GM19463 (cell line): ENCODE results near the gene ANO3.
A peak's percentile ranks its signal among the peaks of the same experiment; 100 is the strongest.
"Not testable (repeated sequence)": the region's sequence is repeated elsewhere in the genome, so short reads cannot be mapped to it uniquely, and the experiment has no call there.

Experiments used
- ATAC-seq: cut with Tn5 transposase; IDR thresholded peaks from one replicate; pipeline ENCODE4 v1.9.1; 2021; ENCODE audit warnings: mild to moderate bottlenecking, moderate library complexity; ENCODE audit not compliant: unreplicated experiment

ANO3 gene

DNA sequence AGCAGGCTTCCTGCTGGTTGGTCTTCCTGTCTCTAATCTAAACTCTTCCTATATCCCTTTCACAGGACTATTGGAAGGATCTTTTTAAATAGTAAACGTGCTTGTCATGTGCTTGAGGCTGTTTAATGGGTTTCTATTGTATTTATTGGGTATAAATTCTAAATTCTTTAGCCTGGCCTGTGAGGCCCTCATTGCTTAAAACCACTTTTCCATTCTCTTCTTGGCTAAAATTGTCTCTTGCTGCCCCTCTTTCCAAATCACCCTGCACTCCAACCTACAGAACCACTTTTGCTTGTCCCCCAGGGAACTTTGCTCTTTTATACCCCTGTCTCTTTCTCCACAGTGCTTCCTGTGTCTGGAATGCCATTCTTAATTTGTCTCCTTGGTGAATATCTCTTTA lies 286.5 kb downstream of the ANO3 start:
- no peak for ATAC-seq

DNA sequence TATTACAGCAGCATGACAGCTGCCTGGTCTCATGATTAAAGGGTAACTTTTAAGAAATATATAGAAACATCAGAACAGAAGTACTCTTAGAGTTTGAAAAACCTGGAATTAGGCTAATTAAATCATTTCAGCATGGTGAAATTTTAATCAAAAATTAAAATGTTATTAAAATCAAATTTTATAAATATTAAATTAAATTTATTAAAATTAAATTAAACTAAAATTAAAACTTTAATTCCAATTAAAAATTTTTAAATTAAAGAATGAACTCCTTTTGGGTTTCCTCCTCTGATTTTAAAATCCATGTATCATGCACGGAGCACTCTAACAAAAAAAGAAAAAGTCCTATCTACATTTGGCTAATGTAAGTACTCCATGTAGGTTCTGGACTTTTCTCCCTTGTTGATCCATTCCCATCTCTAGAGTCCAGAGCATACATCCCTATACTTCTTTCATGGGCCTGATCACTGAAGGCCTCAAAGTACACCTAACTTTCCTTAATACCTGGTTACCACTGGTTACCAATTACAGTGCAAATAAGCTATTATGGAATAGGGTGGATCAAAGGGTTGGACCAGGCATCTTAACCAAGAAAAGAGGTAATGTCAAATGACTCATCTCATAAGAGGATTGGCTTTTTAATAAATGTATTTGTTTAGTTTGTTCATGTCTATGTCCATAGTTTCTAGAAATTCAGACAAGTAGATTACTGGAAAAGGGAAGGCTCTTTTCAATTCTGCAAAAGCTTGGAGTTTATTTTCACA lies 288.5 kb downstream of the ANO3 start:
- ATAC-seq, result no peak

DNA sequence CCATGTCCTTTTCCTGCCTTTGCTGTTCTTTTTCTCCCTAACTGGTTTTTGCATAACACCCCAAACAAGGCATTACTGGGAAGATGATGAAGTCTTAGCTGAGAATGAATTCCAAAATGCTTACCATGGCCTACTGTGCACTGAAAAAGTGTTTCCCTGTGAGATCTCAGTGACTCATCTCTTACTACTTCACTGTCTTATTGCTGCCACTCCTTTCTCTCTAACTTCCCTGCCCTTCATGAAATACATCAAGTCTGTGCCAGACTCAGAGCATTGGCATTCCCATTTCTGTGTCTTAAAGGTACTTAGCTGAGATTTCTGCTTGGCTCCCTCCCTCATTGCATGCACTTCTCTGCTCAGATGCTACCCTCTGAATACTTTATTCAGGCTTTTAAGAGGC lies 289.2 kb downstream of the ANO3 start:
- ATAC-seq, result no peak

DNA sequence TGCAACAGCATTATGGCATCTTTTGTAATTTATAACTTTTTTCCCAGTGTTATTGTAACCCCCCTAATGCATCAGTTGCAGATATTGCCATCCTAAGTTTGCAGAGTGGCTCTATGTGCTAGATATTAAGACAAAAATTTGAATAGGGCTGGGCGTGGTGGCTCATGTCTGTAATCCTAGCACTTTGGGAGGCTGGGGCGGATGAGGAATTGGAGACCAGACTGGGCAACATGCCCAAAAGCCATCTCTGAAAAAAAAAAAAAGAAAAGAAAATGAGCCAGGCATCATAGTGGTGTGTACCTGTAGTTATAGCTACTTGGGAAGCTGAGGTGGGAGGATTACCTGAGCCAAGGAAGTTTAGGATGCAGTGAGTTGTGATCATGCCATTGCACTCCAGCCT lies 290.3 kb downstream of the ANO3 start:
- ATAC-seq, result no peak

DNA sequence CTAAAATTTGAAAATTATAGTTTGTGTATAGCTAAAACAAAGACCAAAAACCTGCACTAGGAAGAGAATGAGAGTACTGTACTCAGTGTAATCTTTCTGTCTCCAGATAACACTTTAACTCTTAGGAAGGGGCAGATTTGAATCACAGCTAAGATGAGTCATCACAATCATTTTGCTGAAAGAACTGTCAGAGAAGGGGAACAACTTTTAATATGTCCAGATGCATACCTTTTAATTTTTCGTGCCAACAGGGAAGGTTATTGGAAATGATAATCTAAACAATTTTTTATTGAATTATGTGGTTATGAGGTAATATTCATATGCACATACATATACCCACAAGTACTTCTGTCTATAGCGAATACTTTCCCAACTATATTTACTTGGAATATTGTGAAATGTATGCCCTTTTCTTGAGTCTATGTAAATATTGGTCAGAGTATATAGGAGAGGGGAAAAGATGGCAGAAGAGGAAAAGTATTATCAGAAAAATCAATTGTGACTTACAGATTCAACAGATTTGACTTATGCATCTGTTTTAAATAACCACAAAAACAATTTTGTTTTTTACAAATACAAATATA lies 291.2 kb downstream of the ANO3 start:
- ATAC-seq, result peak; percentile 66

DNA sequence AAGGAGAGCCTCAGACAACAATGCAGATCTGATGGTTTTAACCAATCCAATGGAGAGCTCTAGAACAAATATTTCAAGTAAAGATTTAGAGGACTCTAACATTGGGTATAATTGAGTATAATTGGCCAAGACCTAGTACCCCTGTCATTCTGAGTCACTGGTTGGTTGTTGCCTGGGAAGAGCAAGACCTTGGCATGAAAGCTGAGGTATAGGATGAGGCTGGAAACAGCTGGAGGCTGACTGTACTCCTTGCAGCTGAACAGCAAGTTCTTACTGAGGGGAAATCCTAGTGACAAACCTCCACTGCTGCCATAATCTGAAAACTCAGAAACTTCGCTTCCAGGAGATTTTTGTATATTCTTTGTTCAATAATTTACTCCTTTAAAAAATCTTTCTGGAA lies 294.4 kb downstream of the ANO3 start:
- ATAC-seq, result no peak

DNA sequence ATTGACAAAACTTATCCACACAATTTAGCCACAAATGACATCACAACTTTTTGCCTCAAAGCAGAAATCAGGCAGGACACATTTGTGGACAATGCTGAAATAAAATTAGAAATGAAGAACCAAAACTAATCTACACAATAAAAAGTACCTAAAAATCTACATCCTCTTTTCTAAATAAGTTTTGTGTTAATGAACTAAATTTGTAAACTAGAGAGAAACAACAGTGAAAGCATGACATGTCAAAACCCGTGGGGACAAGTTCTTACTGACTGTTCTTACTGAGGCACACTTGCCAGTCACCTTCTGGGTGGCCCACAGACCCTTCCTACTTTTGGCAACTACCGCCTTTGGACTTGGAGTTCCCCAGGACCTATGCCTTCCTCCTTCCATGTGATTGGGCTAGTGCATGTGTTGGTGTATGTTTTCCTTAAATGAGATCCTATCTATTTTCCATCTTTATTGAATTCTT lies 300.8 kb downstream of the ANO3 start:
- ATAC-seq, result peak; percentile 79

DNA sequence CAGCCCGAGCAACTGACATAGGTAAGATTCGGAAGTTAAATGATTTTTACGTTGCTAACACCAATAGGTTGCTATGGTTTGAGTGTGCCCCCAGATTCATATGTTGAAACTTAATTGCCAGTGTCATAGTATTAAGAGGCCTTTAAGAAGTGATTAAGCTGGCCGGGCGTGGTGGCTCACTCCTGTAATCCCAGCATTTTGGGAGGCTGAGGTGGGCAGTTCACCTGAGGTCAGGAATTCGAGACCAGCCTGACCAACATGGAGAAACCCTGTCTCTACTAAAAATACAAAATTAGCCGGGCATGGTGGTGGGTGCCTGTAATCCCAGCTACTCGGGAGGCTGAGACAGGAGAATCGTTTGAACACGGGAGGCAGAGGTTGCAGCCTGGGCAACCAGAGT lies 311.4 kb downstream of the ANO3 start:
- not testable (repeated sequence) for ATAC-seq

DNA sequence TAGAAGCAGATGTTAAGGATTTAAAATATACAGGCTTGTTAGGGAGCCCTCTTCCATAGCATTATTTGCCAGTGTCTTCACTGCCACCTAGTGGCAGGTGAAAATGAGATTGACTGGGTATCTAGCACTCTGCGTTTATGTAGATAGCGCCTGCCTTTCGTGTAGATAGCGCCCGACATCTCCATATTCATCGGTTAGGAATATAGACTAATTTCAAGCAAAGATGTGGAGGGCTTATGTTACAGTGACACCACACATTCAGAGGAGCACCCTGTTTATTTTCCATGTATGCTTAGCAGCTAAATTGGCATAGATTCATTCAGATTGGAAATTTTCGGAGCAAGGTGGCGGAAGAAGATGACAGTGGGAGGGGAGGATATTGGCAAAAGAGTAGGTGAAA lies 318.0 kb downstream of the ANO3 start:
- peak; percentile 92 for ATAC-seq

DNA sequence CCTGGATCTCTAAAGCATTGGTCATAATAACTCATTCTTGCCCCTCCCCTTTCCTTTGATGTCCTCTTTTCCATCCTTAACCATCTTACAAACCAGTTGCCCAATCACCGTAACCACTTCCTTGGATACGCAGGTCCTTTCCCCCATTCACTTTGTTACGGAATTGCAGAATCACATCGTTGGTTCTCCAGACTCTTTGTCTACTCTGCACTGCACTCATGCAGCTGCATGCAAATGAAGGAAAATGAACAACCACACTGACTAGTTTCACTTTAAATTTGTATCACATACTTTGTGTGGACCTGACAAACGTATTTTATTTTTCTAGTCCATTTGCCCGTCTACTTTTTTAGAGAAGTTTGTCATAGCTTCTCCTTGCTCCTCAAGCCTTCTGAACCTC lies 320.0 kb downstream of the ANO3 start:
- no peak for ATAC-seq

DNA sequence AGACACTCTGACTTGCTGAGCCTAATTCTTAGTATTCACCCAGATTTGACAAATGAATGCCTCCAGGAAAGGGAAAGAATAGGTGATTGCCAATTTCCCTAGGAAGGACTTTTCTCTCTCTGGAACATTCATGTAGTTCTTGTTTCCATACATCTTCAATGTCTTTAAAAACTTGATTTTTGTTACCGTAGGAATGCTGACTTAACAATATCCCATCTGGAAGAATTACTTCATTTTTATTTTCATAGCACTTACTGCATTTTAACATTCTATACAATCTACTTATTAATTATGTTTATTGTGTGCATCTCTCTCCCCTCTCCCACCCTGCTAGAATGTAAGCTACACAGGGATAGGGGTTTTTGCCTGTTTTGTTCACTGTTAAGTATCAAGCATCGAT lies 323.4 kb downstream of the ANO3 start:
- no peak for ATAC-seq

DNA sequence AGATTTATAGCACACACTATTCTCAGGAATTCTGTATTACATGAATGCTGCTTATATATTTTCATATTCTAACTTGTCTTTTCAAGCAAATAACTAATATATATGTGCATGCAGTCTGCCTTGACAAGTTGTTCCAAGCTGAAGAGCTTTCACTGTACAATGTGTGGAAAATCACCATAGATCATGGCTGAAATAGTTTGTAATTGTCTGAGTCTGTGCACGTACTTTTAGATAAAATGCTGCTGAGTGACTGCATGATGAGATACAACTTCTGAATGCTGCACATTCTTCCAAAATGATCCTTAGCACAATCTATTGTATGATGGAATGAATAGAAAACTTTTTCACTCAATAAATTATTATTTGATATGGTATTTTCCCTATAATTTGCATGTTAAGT lies 331.0 kb downstream of the ANO3 start:
- ATAC-seq, result no peak

DNA sequence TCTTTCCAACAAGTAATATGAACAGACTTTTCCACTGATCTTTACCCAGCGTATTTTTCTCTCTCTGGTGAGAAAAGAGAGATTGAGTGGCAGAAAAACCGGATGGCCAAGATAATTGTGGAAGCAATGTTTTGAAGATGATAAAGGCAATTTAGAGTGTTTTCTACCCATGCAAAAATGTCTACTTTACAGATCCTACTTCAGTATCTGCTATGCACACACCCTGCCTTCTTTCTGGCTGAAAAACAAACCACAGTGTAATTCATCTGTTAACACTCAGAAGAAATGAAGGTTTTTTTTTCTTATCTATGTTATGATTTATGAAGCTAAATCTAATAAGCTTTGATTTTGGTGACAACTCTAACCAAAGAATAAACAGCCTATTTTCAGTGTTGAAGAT lies 333.1 kb downstream of the ANO3 start:
- no peak for ATAC-seq

DNA sequence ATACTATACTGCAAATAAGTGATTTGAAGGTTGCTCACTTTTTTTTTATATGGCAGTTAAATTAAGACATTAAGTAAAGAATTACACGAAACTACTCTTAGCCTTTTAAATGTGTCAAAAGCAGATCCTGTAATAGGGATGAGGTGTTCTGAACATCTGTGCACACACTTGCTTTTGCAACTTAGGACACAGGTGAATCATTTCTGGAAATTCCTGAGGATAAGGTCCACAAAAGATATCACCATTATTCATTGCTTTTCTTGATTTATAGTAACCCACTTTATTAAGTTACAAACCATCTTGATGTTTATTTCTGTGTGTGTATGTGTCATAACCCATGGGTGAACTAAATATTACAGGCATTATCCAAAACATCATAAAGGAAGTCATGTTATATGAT lies 334.0 kb downstream of the ANO3 start:
- no peak for ATAC-seq

DNA sequence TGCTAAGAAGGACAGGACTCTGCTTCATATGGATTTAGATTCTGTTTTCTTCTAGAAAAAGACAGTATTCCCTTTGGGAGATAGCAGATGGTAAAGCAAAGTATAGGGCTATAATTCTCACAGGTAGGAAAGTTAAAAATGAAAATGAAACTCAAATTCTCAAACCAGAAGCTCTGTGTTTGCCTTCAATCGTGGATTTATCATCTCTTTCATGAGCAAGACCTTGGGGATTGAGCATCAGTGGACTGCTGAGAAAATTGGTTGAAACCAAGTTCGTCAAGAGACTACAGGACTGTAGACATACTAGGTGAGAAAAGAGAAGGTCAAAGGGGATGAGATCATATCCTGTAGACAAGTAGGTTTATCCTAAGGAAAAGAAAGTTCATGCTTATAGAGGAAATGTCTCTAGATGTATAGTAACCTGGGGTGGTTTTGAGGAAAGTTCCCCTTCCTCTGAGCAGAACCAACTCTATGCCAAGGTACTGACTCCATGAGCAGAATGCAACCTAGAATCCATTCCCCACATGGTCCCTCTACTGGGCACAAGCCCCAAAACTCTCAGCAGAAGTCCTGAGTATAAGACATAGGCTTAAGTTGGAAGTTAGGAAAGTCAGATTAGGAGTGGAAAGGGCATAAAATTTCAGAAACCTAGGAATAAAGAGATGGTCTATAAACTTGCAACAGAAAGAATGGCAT lies 343.5 kb downstream of the ANO3 start:
- no peak for ATAC-seq

DNA sequence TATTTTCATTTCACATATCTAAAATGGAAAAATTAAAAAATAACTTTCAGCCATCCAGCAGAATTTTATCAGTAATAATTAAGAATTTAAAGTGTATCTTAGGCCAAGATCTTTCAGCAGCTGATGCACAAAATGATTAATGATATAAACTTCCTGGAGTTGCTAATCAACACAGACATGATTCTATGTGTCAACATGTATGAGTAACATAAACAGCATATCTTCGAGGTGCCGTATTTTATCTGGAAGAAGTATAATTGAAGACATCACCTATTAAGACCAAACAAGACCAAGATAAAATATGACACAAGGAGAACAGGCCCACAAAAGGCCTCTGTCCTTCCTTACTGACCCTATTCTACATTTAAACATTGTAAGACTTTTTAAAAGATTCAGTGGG lies 344.7 kb downstream of the ANO3 start:
- ATAC-seq, result no peak

DNA sequence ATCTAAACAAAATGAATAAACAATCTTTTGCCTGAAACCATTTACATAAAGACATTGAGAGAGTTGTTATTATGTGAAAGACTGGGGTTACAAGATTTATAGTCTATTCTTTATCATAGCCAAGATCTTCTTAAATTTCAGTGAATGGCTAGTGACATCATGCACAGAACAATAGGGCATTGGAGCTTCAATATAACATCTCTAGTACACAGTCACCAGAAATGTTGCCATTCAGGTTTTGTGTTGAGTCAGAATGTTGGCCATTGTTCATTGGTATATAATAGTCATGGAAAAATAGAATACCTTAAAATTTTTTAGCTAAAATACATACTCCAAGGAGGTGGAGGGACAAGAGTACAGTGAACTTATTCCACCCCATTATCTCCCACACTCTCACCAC lies 345.6 kb downstream of the ANO3 start:
- no peak for ATAC-seq

DNA sequence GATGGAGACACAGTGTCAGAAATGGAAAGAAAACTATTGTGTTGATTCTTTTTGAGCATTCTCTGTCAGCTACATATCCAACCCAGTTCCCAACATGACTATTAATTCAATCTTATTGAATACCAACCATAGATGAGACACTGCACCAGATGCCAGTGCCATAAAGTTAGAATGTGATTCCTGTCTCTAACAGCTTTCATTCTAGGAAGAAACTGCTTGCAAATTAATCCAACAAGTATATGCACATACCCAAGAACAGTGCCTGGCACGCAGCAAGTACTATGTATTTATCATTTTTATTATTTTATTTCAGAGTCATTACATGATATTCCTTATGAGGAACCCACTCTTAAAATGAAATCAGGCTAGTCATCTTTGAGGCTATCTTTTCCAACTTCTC lies 355.4 kb downstream of the ANO3 start:
- ATAC-seq, result no peak

DNA sequence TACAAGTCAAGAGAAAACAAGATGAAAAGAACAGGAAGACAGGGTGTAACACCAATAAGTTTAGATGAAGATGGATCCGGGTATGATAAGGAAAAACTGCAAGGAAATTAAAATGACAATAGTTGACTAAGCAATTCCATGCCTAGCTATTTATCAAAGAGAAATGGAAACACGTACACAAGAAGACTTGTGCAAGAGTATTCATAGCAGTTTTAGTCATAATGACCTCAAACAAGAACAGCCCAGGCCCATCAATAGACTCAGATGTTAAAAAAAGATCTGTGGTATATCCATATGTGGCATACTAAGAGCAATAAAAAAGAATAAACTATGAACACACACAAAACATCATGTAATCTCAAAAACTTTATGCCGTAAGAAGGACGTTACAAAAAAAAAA lies 356.8 kb downstream of the ANO3 start:
- no peak for ATAC-seq

DNA sequence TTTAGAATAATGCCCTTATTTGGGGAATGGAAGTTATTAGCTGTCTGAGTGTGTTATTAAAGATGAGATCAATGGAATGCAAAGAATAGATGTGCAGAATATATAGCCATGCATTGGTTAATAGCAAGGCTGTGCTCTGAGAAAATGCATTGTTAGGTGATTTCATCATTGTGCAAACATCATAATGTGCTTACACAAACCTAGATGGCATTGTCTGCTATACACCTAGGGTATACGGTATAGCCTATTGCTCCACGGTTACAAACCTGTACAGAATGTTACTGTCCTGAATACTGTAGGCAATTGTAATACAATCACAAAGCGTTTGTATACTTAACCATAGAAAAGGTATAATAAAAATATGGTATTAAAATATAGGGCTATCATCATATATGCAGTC lies 364.4 kb downstream of the ANO3 start:
- ATAC-seq, result no peak

DNA sequence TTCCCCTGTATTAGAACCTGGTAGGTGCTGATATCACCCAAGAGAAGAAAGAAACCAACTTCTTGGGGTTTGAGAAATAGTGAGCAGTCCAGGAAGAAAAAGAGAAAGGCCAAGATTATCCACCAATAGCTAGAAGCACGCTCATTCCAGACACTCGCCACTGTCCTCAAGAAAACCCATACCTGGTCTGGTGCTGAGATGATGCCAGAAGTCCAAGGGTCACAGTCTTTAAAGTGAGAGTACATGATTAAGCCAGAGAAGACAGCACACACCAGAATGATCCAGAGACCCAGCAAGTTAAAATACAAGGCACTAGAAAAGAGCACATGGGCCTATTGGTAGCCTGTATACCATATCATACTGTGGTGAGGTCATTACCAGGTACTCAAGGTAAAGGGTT lies 366.3 kb downstream of the ANO3 start:
- ATAC-seq, result no peak

DNA sequence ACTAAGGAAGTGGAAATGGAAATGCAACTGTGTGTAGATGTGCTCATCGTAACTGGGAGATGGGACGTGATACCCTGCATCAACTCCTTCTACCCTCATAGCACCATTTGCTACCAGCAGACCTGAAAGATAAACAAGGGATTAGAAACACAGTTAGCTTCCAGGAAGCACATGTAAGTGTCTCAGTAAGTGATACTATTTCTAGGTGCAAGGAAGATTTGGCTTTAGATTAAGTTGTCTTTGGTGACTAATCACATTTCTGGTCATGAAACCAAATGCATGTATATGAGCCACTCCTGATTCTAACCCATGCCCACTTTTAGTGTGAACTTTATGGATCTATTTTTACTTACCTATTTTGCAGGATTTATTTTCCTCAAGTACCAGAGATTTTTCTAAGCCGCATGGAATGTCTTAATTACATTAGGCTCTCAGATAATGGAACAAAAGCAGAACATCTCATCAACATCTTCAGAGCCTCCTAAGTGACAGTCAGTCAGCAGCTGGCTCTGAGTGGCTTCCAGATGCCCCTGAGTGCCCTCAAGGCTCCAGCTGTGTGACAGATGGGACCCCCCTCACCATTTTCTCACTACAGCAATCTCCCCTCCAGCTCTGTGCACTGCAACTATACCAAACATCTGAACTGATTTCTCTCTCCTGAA lies 368.8 kb downstream of the ANO3 start:
- ATAC-seq, result no peak
